ENCODE measurements around the gene HPDL.
"Not testable (repeated sequence)": the region's sequence is repeated elsewhere in the genome, so short reads cannot be mapped to it uniquely, and the experiment has no call there.

The HPDL gene

GRCh38 chr1:45326627-45327623 lies at the start of gene HPDL:
Gene HPDL, plus strand, starts transcription at chr1:45326895. Its CDS starts 254 bp downstream, at chr1:45327149.
- DNase-seq: no peak

GRCh38 chr1:45282351-45282750 lies 44.3 kb upstream of the HPDL start:
- DNase-seq: no peak

- DNase-seq: not testable (repeated sequence)
These were observed 41.8 kb upstream of the HPDL start for GRCh38 chr1:45284858-45285257.

- not testable (repeated sequence) for DNase-seq
These were observed 40.2 kb upstream of the HPDL start for GRCh38 chr1:45286521-45286920.

- not testable (repeated sequence) for DNase-seq
These were observed 35.7 kb upstream of the HPDL start for GRCh38 chr1:45291002-45291401.

- no peak for DNase-seq
These were observed 35.0 kb upstream of the HPDL start for GRCh38 chr1:45291716-45292115.

- DNase-seq: no peak
These were observed 28.9 kb upstream of the HPDL start for GRCh38 chr1:45297666-45298356.

GRCh38 chr1:45299296-45299695 lies 27.4 kb upstream of the HPDL start:
- no peak for DNase-seq

- DNase-seq: peak; percentile 31
These were observed 26.6 kb upstream of the HPDL start for GRCh38 chr1:45299981-45300668.

GRCh38 chr1:45300669-45300997 lies 26.1 kb upstream of the HPDL start:
- no peak for DNase-seq

- DNase-seq: no peak
These were observed 24.1 kb upstream of the HPDL start for GRCh38 chr1:45302505-45303150.

- peak; percentile 95 for DNase-seq
These were observed 23.0 kb upstream of the HPDL start for GRCh38 chr1:45303520-45304310.

- no peak for DNase-seq
These were observed 22.2 kb upstream of the HPDL start for GRCh38 chr1:45304311-45305081.

- no peak for DNase-seq
These were observed 21.5 kb upstream of the HPDL start for GRCh38 chr1:45305231-45305630.

- DNase-seq: no peak
These were observed 20.4 kb upstream of the HPDL start for GRCh38 chr1:45306319-45306718.

- DNase-seq: no peak
These were observed 19.8 kb upstream of the HPDL start for GRCh38 chr1:45306905-45307304.

- no peak for DNase-seq
These were observed 12.4 kb upstream of the HPDL start for GRCh38 chr1:45314266-45314665.

- no peak for DNase-seq
These were observed 9.5 kb upstream of the HPDL start for GRCh38 chr1:45317166-45317565.

- no peak for DNase-seq
These were observed 6.9 kb upstream of the HPDL start for GRCh38 chr1:45319761-45320160.

- DNase-seq: no peak
These were observed 5.3 kb upstream of the HPDL start for GRCh38 chr1:45321444-45321843.

- DNase-seq: no peak
These were observed 4.1 kb upstream of the HPDL start for GRCh38 chr1:45322486-45323040.
